ENCODE measurements around the gene PIP5K1B.

The PIP5K1B gene

GRCh38 chr9:68740561-68740960, 35.5 kb downstream of the PIP5K1B start:
- DNase-seq, result no peak

GRCh38 chr9:68741234-68741633, 36.2 kb downstream of the PIP5K1B start:
- DNase-seq, result no peak

- no peak for DNase-seq
These were observed 36.8 kb downstream of the PIP5K1B start for GRCh38 chr9:68741704-68742332.

GRCh38 chr9:68742333-68742730, 37.3 kb downstream of the PIP5K1B start:
- DNase-seq, result no peak

GRCh38 chr9:68744426-68744825, 39.4 kb downstream of the PIP5K1B start:
- DNase-seq, result no peak

GRCh38 chr9:68746525-68746924, 41.5 kb downstream of the PIP5K1B start:
- no peak for DNase-seq

- DNase-seq, result no peak
These were observed 42.0 kb downstream of the PIP5K1B start for GRCh38 chr9:68747043-68747533.

GRCh38 chr9:68749135-68749534, 44.1 kb downstream of the PIP5K1B start:
- no peak for DNase-seq

GRCh38 chr9:68749579-68750159, 44.6 kb downstream of the PIP5K1B start:
- DNase-seq, result no peak

- no peak for DNase-seq
These were observed 45.2 kb downstream of the PIP5K1B start for GRCh38 chr9:68750255-68750654.

- DNase-seq, result no peak
These were observed 45.7 kb downstream of the PIP5K1B start for GRCh38 chr9:68750786-68751185.

- DNase-seq, result no peak
These were observed 46.5 kb downstream of the PIP5K1B start for GRCh38 chr9:68751556-68751955.

- DNase-seq, result no peak
These were observed 50.0 kb downstream of the PIP5K1B start for GRCh38 chr9:68755051-68755450.

GRCh38 chr9:68755752-68756151, 50.7 kb downstream of the PIP5K1B start:
- DNase-seq, result no peak

GRCh38 chr9:68759981-68760673, 55.1 kb downstream of the PIP5K1B start:
- DNase-seq, result no peak

GRCh38 chr9:68760674-68761333, 55.8 kb downstream of the PIP5K1B start:
- DNase-seq, result no peak

GRCh38 chr9:68762570-68762969, 57.5 kb downstream of the PIP5K1B start:
- DNase-seq, result no peak

GRCh38 chr9:68763104-68763503, 58.1 kb downstream of the PIP5K1B start:
- no peak for DNase-seq

- no peak for DNase-seq
These were observed 63.6 kb downstream of the PIP5K1B start for GRCh38 chr9:68768619-68769018.

GRCh38 chr9:68769852-68770251, 64.8 kb downstream of the PIP5K1B start:
- no peak for DNase-seq

GRCh38 chr9:68771376-68771775, 66.3 kb downstream of the PIP5K1B start:
- DNase-seq, result no peak

- peak; percentile 31 for DNase-seq
These were observed 70.1 kb downstream of the PIP5K1B start for GRCh38 chr9:68775003-68775730.

Measured in fibroblast of skin of abdomen (primary cell).